GM23248 (cell line): Measurements from ENCODE around the gene APBA1. TPM values are rescaled to one million over a fixed set of nuclear protein-coding genes. Genes with fewer than 3 reads are reported as not detected.

Experiments
- DNase-seq: peaks from one replicate; pipeline ENCODE4 v3.0.0-alpha.2; 2015
- H2AFZ ChIP-seq: fragments of 200-600 bp; sonication (generic); 2 replicates; pipeline ENCODE4 v1.6.1; 2016; ENCODE audit warnings: antibody characterized with exemption
- H3F3A ChIP-seq: fragments of 200-600 bp; sonication (generic); 2 replicates; pipeline ENCODE4 v1.6.1; 2016; ENCODE audit warnings: mild to moderate bottlenecking, antibody characterized with exemption, mixed run types; ENCODE audit not compliant: insufficient read depth
- H3K27ac ChIP-seq: fragments of 200-600 bp; sonication (generic); 2 replicates; pipeline ENCODE4 v1.5.1; 2016; ENCODE audit warnings: mild to moderate bottlenecking
- H3K27me3 ChIP-seq: fragments of 200-600 bp; sonication (generic); replicated peaks from 2 replicates; pipeline ENCODE4 v1.6.1; 2016; ENCODE audit warnings: mild to moderate bottlenecking; ENCODE audit not compliant: insufficient read depth
- H3K36me3 ChIP-seq: fragments of 200-600 bp; sonication (generic); 2 replicates; pipeline ENCODE4 v1.6.1; 2016; ENCODE audit warnings: low read depth, mild to moderate bottlenecking
- H3K4me1 ChIP-seq: fragments of 200-600 bp; sonication (generic); 2 replicates; pipeline ENCODE4 v1.6.1; 2016; ENCODE audit warnings: mild to moderate bottlenecking; ENCODE audit not compliant: insufficient read depth
- H3K4me2 ChIP-seq: fragments of 200-600 bp; sonication (generic); one replicate; pipeline ENCODE4 v1.6.1; 2016; ENCODE audit warnings: mild to moderate bottlenecking; ENCODE audit not compliant: unreplicated experiment
- H3K4me3 ChIP-seq: fragments of 200-600 bp; sonication (generic); 2 replicates; pipeline ENCODE4 v1.5.1; 2016; ENCODE audit warnings: mild to moderate bottlenecking
- H3K79me2 ChIP-seq: fragments of 200-600 bp; sonication (generic); 2 replicates; pipeline ENCODE4 v1.6.1; 2016; ENCODE audit warnings: mild to moderate bottlenecking; ENCODE audit not compliant: insufficient read depth
- H3K9ac ChIP-seq: fragments of 200-600 bp; sonication (generic); 2 replicates; pipeline ENCODE4 v1.6.1; 2016; ENCODE audit warnings: mild to moderate bottlenecking
- H3K9me2 ChIP-seq: fragments of 200-600 bp; sonication (generic); 2 replicates; pipeline ENCODE4 v1.6.1; 2016; ENCODE audit warnings: mixed run types, mild to moderate bottlenecking, moderate library complexity; ENCODE audit not compliant: insufficient read depth
- H3K9me3 ChIP-seq: fragments of 200-600 bp; sonication (generic); one replicate; pipeline ENCODE4 v1.6.1; 2017; ENCODE audit warnings: low read depth
- H4K20me1 ChIP-seq: fragments of 200-600 bp; sonication (generic); 2 replicates; pipeline ENCODE4 v1.6.0; 2016; ENCODE audit not compliant: insufficient read depth
- EZH2 ChIP-seq: fragments of 200-600 bp; sonication (generic); IDR thresholded peaks from 2 replicates; pipeline ENCODE4 v1.6.1; 2018; ENCODE audit warnings: antibody characterized with exemption, mild to moderate bottlenecking; ENCODE audit not compliant: insufficient read depth, poor library complexity, severe bottlenecking
- EZH2phosphoT487 ChIP-seq: fragments of 200-600 bp; sonication (generic); IDR thresholded peaks from 2 replicates; pipeline ENCODE4 v1.6.1; 2018; ENCODE audit warnings: antibody characterized with exemption, moderate library complexity, mild to moderate bottlenecking, low read depth; ENCODE audit not compliant: insufficient read depth
- WGBS, 2 experiments: methylation state at CpG; one replicate each; pipeline ENCODE4 v1.1.6; 2015 to 2017; ENCODE audit warnings: low lambda C conversion rate in 2 of 2, low coverage in 1 of 2; ENCODE audit errors: missing lambda C conversion rate in 2 of 2; 5-methylcytosine and 5-hydroxymethylcytosine counted together
- in situ Hi-C: fragments of 300-500 bp; cut with MboI; formaldehyde crosslinking; loops from 2 replicates; pipeline ENCODE4 v1.15.0; 2020
- polyA plus RNA-seq: library from polyadenylated mRNA; unstranded; fragments of >200 nt; fragmentation: Nextera tagmentation; extraction: Ambion mirVana; gene quantifications from 2 replicates; pipeline ENCODE4 v1.2.1, GENCODE V29; 2016
- total RNA-seq: library from RNA; depleted of rRNA; stranded (reverse); fragments of >200 nt; shearing (Covaris generic); gene quantifications from 2 replicates; pipeline ENCODE4 v1.2.3, GENCODE V29; 2014

The APBA1 gene
- total and polyA plus RNA-seq, 2 experiments from 2014 or later = 0.93 to 11.3 TPM

DNA sequence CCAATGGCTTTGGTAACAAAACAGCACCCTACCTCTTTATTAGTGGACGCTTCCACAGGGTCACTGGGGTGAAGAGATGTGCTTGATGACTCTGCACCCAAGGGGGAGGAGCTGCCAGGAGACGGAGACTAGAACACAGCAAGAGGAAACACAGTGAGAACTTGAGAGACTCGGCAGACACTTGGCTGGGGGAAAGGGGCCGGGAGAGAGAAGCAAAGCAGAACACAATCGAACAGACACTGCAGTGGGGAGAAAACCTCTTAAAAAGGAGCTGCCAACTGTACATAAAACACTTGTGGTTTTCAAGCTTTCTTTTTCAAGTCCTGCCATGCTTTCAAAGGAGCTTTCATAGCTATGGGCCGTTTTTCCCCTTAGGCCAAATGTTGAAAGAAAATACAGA is 196.2 kb downstream of the APBA1 start:
- Histone ChIP-seq H4K20me1 (no peaks in the 10 kb centered on the region), H3K27me3 (no peaks in the 10 kb centered on the region), H3K4me1 (no peaks in the 10 kb centered on the region), H3K36me3 (no peaks in the 10 kb centered on the region), H3K79me2 (no peaks in the 10 kb centered on the region), H3K9me3 (no peaks in the 10 kb centered on the region), H3K9ac (no peak overlapping the region), H3K4me3 (no peak overlapping the region), H3K27ac (no peak overlapping the region), H3K9me2 (no peaks in the 10 kb centered on the region), H3F3A (no peaks in the 10 kb centered on the region), H3K4me2 (no peak overlapping the region), H2AFZ (no peak overlapping the region)
- TF ChIP-seq EZH2 (no peak), EZH2phosphoT487 (no peak)
- WGBS, 2 experiments = 70 to 74% methylated on average over 6 of the region's 6 CpGs
- DNase-seq = no peak
- in situ Hi-C loops = no loop called here

DNA sequence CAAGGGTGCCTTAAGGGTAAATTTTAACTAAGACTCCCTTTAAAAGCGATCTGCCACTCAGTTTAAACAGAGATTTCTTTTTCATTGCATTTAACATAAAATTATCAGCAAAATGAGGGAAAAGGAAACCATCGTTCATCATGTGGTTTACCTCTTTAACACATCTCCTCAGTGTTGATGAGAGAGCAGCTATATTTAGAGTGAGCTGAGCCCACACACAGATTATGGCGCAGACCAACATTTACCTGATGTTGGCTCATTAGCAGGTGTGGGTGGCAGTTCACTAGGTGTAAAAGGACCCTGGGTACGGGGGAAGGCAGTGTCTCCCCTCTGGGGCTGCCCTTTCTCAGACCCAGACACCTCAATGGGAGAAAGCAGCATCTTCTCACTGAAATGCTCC is 197.3 kb downstream of the APBA1 start:
- no peaks in the 10 kb centered on the region for H4K20me1 ChIP-seq
- no peak overlapping the region for H3K4me2 ChIP-seq
- H3K9me2 ChIP-seq = no peaks in the 10 kb centered on the region
- 80 to 82% methylated on average over 4 of the region's 4 CpGs for WGBS, 2 experiments
- in situ Hi-C loops = no loop called here
- TF ChIP-seq EZH2 (no peak), EZH2phosphoT487 (no peak)
- H3K36me3 ChIP-seq = no peaks in the 10 kb centered on the region
- no peaks in the 10 kb centered on the region for H3K79me2 ChIP-seq
- no peaks in the 10 kb centered on the region for H3K9me3 ChIP-seq
- no peaks in the 10 kb centered on the region for H3K4me1 ChIP-seq
- H2AFZ ChIP-seq = no peak overlapping the region
- no peak overlapping the region for H3K4me3 ChIP-seq
- H3K27me3 ChIP-seq = no peaks in the 10 kb centered on the region
- H3F3A ChIP-seq = no peaks in the 10 kb centered on the region
- H3K27ac ChIP-seq = no peak overlapping the region
- DNase-seq = no peak
- H3K9ac ChIP-seq = no peak overlapping the region

DNA sequence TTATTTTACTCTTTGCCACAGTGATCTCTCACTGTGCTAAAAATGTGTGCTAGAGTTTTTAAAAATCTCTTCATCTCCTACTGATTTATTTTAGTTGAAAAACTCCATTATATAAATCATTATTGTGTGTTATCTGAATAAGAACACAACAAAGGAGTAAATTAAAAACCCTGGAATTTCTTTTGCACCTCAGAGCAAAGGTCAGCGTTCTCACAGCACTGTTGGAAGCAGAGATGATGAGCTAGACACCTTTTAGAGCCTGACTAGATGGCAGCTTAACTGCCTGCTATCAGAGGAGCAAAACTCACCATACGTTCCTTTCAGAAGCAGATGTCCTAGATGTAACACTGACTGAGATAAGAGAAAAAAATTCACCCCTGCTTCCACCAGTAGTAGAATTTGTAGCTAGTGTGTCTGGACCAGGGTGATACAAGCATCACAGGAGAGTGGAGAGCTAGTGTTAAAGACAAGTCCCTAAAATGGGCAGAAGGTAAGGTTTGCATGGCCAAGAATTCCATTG is 200.0 kb downstream of the APBA1 start:
- Histone ChIP-seq H3K9me2 (no peaks in the 10 kb centered on the region), H3K9me3 (no peaks in the 10 kb centered on the region), H3K4me2 (no peak overlapping the region), H3K27ac (no peak overlapping the region), H3F3A (no peaks in the 10 kb centered on the region), H3K27me3 (no peaks in the 10 kb centered on the region), H3K4me3 (no peak overlapping the region), H2AFZ (no peak overlapping the region), H3K9ac (no peak overlapping the region), H4K20me1 (no peaks in the 10 kb centered on the region), H3K36me3 (no peaks in the 10 kb centered on the region), H3K4me1 (no peaks in the 10 kb centered on the region), H3K79me2 (no peaks in the 10 kb centered on the region)
- in situ Hi-C loops = no loop called here
- no peak for TF ChIP-seq EZH2phosphoT487
- 72 to 85% methylated on average over 2 of the region's 2 CpGs for WGBS, 2 experiments
- DNase-seq = no peak

DNA sequence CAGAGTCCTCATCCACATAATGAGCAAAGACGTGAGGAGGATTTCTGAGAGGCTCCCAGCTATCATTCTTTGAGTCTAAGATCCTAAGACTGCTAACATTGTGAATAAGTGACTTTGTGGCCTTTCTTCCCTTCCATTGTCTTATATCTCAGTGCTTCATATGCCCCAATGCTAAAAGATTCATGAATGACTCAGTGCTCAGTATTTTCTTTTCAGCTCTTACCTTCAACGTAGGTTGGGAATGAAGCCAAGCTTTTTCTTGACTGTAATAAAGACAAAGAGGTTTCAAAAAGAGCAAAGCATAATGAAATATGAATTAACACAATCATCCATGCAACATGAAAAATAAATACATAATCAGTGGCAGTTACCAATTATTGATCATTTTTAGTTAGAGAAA is 200.7 kb downstream of the APBA1 start:
- H3K4me2 ChIP-seq = no peak overlapping the region
- WGBS, 2 experiments = 46 to 48% methylated on average over 2 of the region's 2 CpGs

More for the DNA sequence above, 200.7 kb downstream of the APBA1 start:
- Histone ChIP-seq H4K20me1 (no peaks in the 10 kb centered on the region), H3K9ac (no peak overlapping the region), H3K9me2 (no peaks in the 10 kb centered on the region), H3K27me3 (no peaks in the 10 kb centered on the region), H3K27ac (no peak overlapping the region), H3K4me3 (no peak overlapping the region), H3F3A (no peaks in the 10 kb centered on the region), H3K79me2 (no peaks in the 10 kb centered on the region), H2AFZ (no peak overlapping the region), H3K4me1 (no peaks in the 10 kb centered on the region), H3K9me3 (no peaks in the 10 kb centered on the region), H3K36me3 (no peaks in the 10 kb centered on the region)
- in situ Hi-C loops = no loop called here
- DNase-seq = no peak
- no peak for TF ChIP-seq EZH2phosphoT487
- TF ChIP-seq EZH2 = no peak
